UCSD-AML1 (cell line): ENCODE results near the gene MPV17L.
"Not testable (repeated sequence)": the region's sequence is repeated elsewhere in the genome, so short reads cannot be mapped to it uniquely, and the experiment has no call there.

Experiments used
- DNase-seq: peaks from one replicate; lab custom pipeline; 2025; ENCODE audit not compliant: unreplicated experiment; lab: John Stamatoyannopoulos, UW

Gene MPV17L

GRCh38 chr16:15407756-15408155, 12.2 kb downstream of the MPV17L start:
- not testable (repeated sequence) for DNase-seq

DNA sequence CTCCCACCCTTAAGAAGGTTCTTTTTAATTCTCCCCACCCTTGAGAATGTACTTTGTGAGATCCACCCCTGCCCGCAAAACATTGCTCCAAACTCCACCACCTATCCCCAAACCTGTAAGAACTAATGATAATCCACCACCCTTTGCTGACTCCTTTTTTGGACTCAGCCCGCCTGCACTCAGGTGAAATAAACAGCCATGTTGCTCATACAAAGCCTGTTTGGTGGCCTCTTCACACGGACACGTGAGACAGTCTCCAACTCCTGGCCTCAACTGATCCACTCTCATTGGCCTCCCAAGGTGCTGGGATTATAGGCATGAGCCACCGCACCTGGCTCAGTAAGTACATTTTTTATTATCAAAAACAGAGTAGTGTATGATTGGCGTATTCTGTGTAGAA, 13.9 kb downstream of the MPV17L start:
- not testable (repeated sequence) for DNase-seq

DNA sequence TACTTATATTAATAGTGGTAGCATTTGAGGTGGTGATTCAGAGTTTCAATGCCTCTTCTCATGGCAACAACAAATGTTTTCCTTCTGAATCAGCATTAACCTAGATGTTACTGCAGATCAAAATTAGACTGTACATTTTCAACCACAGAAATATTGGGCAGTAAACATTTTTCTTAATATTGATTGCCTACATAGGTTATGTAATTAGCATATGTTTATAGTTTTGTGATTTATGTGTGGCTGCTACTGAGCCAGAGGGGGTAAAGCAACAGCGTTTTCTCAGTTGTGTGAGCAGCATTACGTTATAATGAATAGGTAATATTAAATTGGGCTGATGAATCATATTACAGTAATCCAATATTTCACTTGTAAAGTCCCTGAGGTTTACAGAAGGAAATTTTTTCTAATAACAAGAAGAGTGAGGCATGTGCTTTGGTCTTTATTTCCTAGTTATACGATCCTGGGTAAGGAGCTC, 20.0 kb downstream of the MPV17L start:
- no peak for DNase-seq

DNA sequence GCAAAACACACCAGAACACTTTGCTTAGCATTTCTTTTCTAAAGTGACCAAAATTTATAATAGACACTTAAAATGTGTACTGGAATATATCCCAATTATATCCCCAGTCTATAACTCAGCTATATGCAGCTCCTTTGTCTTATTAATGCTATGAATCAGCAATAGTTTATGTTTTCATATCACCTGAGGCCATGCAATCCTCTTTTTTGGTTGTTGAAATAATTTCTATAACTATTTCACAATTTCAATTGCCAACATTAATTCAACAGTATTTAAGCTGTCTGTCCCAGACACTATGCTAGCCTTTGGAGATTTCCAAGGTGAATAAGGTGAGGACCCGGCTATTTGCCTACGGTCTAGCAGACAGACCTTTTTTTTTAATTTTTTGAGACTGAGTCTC, 21.6 kb downstream of the MPV17L start:
- DNase-seq: no peak

DNA sequence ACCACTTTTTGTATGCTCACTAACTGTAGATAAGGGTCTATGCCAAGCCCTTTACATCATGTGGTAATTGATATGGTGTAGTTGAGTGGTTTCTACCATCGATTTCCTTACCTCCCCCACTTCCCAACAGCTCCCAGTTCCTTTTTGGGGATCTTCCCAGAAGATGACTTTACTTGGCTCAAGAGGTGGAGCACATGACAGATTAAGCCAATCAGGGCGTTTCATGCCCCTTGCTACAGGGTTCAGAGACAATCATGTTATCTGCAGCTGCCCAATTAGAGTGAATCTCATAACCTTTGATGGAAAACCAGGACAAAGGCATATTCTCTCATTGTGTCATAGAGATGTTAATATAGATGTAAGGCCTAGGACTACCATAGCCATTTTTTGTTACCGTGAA, 22.7 kb downstream of the MPV17L start:
- no peak for DNase-seq

DNA sequence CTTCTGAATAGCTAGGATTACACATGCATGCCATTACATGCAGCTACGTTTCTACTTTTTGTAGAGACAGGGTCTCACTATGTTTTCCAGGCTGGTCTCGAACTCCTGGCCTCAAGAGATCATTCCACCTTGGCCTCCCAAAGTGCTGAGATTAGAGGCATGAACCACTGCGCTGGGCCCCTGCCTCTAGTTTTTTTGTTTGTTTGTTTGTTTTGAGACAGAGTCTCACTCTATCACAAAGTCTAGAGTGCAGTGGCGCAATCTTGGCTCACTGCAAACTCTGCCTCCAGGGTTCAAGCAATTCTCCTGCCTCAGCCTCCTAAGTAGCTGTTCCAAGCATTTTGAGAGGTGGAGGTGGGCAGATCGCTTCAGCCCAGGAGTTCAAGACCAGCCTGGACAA, 26.1 kb downstream of the MPV17L start:
- DNase-seq: not testable (repeated sequence)

DNA sequence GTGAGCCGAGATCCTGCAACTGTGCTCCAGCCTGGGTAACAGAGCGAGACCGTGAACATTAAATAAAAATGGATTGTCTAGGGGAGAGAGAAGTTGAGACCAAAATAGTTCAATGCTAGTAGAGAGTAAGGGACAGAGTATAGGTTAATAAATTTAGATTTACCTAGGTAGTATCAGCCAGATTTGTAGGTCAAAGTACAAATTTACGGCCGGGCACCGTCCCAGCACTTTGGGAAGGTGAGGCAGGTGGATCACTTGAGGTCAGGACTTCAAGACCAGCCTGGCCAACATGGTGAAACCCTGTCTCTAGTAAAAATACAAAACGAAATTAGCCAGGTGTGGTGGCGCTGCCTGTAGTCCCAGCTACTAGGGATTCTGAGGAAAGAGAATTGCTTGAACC, 26.7 kb downstream of the MPV17L start:
- DNase-seq: no peak

DNA sequence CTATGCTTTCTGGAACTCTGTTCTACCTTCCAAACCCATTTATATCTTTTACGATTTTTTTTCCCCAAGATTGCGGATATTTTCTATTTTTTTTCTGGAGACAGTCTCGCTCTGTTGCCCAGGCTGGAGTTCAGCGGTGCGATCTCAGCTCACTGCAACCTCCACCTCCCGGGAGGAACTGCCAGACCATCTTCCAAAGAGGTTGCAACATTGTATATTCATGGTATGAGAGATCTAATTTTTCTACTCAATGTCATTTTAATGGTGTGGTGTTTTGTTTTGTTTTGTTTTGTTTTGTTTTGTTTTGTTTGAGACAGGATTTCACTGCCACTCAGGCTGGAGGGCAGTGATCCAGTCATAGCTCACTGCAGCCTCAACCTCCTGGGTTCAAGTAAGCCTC, 30.3 kb downstream of the MPV17L start:
- DNase-seq: no peak

DNA sequence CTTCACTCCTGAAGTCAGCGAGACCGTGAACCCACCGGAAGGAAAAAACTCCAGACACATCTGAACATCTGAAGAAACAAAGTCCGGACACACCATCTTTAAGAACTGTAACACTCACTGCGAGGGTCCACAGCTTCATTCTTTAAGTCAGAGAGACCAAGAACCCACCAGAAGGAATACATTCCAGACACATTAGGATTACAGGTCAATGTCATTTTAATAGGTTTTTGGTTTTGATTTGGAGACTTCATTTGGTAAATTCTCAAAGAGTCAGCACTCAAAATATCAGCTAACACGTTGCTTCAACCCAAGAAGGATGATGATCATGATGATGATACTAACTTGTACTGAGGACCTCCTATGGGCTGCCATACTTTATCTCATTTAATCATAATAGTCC, 31.2 kb downstream of the MPV17L start:
- DNase-seq: no peak

DNA sequence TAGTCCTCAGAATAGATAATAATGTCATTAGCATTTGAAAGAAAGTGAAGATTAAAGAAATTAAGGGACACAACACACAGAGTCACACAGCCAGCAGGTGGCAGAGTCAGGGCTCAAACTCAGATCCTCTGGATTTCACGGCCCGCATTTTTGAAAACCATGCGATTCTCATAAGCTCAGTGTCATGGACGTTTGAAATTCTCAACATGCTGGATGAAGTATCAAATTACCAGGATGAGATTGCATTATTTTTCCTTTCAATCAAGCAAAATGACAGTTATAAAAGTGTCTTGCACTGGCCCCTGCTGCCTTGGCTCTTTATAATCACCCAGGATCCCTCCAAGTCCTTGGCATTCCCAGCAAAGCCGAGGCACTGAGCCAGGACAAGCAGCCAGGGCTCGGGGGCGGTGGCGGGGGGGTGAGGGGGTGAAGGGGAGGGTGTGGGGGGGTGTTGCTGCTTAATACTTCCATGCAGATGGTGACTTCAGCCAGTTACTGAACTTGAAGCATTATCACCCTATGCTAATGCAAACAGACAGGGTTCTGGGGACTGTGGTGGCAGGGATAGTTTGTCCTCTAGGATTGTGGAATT, 32.2 kb downstream of the MPV17L start:
- peak; percentile 39 for DNase-seq

DNA sequence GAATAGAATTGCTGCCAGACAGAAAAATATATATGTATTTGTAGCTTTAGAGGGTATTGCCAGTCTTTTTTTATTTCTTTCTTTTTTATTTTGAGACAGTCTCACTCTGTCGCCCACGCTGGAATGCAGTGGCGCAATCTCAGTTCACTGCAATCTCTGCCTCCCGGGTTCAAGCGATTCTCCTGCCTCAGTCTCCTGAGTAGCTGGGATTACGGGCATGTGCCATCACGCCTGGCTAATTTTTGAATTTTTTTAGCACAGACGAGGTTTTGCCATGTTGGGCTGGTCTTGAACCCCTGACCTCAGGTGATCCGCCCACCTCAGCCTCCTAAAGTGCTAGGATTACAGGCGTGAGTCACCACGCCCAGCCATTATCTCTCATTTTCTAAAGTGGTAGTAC, 35.3 kb downstream of the MPV17L start:
- DNase-seq: not testable (repeated sequence)

GRCh38 chr16:15434079-15434424, 38.5 kb downstream of the MPV17L start:
- DNase-seq: no peak

- no peak for DNase-seq
Measured at GRCh38 chr16:15434425-15435215, 39.1 kb downstream of the MPV17L start, which contains the start of gene BMERB1. Gene BMERB1, plus strand, starts transcription at chr16:15434588. Its CDS starts 66 bp downstream, at chr16:15434654.

DNA sequence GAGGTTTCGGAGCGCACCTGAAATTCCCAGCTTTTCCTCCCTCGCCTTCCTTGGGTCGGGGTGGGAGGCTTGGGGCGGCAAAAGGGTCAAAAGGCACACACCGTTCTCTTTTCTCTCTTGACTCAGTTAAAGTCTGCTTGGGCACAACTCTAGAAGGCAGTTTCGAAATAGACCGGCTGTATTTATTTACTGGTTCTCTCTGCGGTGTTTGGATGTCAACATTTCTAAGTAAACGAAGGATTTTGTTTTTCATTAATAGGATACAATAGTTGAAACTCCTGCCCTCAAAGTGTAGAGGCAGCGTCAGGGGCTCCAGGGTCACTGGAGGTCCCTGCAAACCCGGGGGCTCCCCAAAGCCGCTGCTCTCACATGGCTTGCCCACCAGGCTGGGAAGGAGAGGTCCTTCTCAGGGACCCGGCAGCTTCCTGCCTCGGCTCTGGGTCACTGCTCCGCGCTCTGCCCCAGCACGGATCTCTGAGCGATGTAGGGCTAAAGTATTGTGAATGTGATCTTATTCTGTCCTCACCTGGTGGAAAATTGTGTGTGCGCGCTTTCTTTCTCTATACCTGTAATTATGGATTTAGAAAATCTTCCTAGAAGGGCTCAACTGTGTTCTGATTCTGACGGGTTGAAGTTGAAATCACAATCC, 39.8 kb downstream of the MPV17L start:
- no peak for DNase-seq

- no peak for DNase-seq
Measured at GRCh38 chr16:15439102-15439501, 43.5 kb downstream of the MPV17L start.

DNA sequence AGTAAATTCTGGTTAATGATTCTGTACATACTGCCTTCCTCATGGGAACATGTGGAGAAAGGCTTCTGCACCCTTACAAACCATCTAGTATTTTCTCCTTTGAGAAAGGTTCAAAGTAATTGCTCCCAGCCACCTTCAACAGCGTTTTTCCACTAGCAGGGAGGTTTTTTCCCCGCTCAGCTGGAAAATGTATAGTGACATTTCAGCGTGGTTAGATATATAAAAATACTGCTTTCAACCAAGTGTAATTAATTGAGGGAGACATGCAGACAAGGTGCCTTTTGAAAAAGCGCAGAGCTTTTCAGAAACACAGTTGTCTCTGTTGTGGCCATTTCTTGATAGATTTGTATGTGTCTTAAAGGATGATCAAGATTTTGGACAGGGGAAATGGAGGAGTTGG, 44.0 kb downstream of the MPV17L start:
- no peak for DNase-seq

DNA sequence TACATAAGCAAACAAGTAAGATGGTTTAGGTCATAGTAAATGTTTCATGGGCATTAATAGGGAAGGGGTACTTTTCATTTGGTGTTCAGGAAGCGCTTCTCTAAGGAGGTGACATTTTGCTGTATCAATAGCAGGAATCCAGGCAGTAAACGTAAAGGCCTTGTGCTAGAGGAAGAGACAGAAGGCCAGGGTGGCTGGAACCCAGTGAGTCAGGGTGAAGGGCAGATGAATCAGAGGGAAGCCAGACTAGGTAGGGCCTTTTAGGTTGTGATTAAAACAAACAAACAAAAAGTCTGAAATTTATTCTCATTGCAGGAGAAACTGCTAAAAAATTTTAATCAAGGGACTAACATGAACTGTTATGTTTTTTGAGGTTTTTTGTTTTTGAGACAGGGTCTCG, 45.3 kb downstream of the MPV17L start:
- DNase-seq: no peak

GRCh38 chr16:15442140-15442539, 46.6 kb downstream of the MPV17L start:
- not testable (repeated sequence) for DNase-seq

- no peak for DNase-seq
Measured at GRCh38 chr16:15443753-15444152, 48.2 kb downstream of the MPV17L start.

DNA sequence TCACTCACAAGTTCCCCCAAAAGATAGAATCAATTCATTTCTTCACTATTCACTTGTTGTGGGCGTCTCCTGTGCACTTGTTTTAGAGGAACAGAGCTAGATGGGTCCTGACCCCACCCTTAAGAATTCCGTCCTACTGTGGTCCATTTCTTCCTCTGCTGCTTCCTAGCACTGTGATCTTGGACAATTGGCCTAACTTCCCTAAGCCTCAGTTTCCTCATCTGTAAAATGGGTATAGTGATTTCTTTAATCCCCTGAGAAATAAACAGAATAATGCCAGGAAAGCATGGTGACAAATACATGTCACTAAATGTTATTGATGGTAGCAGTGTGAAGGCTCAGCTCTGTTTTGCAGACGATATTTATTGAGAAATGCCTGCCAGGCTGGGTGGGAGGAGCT, 48.7 kb downstream of the MPV17L start:
- no peak for DNase-seq

DNA sequence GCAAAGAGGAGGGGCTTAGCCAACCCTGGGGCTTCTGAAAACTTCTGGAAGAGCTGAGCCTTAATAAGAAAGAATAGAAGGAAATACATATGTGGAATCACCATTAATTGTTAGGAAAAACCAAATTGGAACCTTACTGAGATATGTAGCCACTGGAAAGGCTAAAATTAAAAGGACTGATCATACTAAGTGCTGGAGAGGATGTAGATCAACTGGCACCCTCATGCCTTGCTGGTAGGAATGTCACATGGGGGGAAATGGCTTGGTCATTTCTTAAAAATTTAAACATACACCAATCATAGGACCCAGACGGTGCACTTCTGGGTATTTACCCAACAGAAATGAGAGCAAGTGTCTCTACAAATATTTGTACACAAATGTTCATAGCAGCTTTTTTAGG, 49.9 kb downstream of the MPV17L start:
- DNase-seq: no peak

DNA sequence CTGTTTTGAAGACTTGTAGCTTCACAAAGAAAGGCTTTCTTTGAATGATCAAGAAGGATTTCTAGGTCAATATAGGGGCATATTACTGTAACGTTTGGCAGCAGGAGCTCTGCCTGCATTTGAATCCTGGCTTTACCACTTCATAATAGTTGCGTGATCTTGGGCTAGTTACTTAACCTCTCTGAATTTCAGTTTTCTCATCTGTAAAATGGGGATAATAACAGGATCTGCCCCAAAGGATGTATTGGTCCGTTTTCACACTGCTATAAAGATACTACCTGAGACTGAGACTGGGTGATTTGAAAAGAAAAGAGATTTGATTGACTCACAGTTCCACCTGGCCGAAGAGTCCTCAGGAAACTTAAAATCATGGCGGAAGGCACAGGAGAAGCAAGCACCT, 51.3 kb downstream of the MPV17L start:
- no peak for DNase-seq
